Effector memory CD4-positive, alpha-beta T cell (primary cell): ENCODE results near the gene PLEKHM1.
"Not testable (repeated sequence)": the region's sequence is repeated elsewhere in the genome, so short reads cannot be mapped to it uniquely, and the experiment has no call there.

Source experiments
- DNase-seq, 3 donors: peaks; one replicate each; pipeline ENCODE4 v3.0.0-alpha.2; 2020
- H3K27ac ChIP-seq: 2 replicates; pipeline ENCODE4 v1.7.0; 2013; ENCODE audit warnings: mild to moderate bottlenecking, low read length, moderate library complexity; ENCODE audit not compliant: insufficient read depth, poor library complexity, severe bottlenecking
- H3K27me3 ChIP-seq: replicated peaks from 2 replicates; pipeline ENCODE4 v1.7.0; 2013; ENCODE audit warnings: mild to moderate bottlenecking, low read length; ENCODE audit not compliant: insufficient read depth, control insufficient read depth, poor library complexity, severe bottlenecking
- H3K36me3 ChIP-seq: 2 replicates; pipeline ENCODE4 v1.7.0; 2013; ENCODE audit warnings: mild to moderate bottlenecking, low read length, moderate library complexity; ENCODE audit not compliant: control insufficient read depth, insufficient read depth
- H3K4me1 ChIP-seq: 2 replicates; pipeline ENCODE4 v1.7.0; 2013; ENCODE audit warnings: low read length, mild to moderate bottlenecking; ENCODE audit not compliant: control insufficient read depth, insufficient read depth, poor library complexity, severe bottlenecking
- H3K4me3 ChIP-seq: 2 replicates; pipeline ENCODE4 v1.7.0; 2013; ENCODE audit warnings: low read length, low read depth, mild to moderate bottlenecking; ENCODE audit not compliant: insufficient read depth, poor library complexity, severe bottlenecking
- H3K9me3 ChIP-seq: 2 replicates; pipeline ENCODE4 v1.7.0; 2013; ENCODE audit warnings: mild to moderate bottlenecking, low read length, moderate library complexity; ENCODE audit not compliant: control insufficient read depth
- total RNA-seq, 3 donors: gene quantifications; one replicate each; lab custom pipeline; 2026; lab: John Stamatoyannopoulos, UW

Gene PLEKHM1
- total RNA-seq, result 66.9 to 78.7 (median 77.3) reads per million in 3 donors

DNA sequence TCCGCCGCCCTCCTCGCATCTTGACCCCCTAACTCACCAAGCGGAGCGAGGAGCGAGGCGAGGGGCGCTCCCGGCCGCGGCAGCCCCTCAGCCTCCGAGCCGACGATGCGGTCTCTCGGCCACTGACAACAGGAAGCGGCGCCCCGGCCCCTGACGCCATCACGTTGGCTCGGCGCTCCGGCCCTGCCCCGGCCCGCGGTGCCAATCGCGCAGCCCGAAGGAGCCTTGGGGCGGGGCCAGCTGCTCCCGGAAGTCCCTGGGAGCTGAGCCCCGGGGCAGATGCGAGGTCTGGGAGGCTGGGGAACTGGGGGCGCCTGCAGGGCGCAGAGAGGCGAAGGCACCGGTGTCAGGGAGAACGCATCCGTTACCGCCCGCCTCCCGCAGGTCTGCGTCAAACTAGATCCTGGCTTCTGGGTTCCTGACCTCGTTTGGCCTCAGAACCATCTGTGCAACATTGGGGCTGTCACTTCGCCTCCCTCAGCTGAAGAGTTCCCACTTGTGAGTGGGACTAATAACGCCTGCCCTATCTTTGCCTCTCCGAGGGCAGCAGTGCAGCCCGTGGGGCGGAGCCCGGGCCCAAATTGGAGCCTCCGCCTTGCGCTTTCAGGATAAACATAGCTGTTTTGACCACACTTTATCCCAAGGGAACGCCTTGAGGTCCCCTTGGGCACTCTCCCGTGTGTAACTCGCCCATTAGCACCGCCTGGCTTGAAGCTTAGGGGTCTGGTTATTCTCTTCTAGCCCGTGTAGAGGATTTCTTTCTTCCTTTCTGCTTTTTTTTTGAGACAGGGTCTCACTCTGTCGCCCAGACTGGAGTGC is at the start of gene PLEKHM1:
PLEKHM1 (minus strand) TSS at position 107 of the 819 bp plus-strand sequence. CDS start 8,237 bp downstream, outside the sequence.
- H3K4me1 ChIP-seq, H3K27me3 ChIP-seq, H3K36me3 ChIP-seq, H3K9me3 ChIP-seq: not testable (repeated sequence)
- peak; percentile 68 to 76 (median 75) for DNase-seq
- Histone ChIP-seq H3K27ac (peak within 1 kb of the TSS; percentile 65), H3K4me3 (peak within 1 kb of the TSS; percentile 55)

- not testable (repeated sequence) for H3K4me1 ChIP-seq, H3K36me3 ChIP-seq, H3K4me3 ChIP-seq, DNase-seq, H3K9me3 ChIP-seq, H3K27me3 ChIP-seq, H3K27ac ChIP-seq
Observed at GRCh38 chr17:45538168-45538567, 47.6 kb upstream of the PLEKHM1 start.

GRCh38 chr17:45506072-45506471 is 15.6 kb upstream of the PLEKHM1 start:
- not testable (repeated sequence) for H3K4me1 ChIP-seq, H3K4me3 ChIP-seq, H3K9me3 ChIP-seq, H3K36me3 ChIP-seq, DNase-seq, H3K27me3 ChIP-seq, H3K27ac ChIP-seq

DNA sequence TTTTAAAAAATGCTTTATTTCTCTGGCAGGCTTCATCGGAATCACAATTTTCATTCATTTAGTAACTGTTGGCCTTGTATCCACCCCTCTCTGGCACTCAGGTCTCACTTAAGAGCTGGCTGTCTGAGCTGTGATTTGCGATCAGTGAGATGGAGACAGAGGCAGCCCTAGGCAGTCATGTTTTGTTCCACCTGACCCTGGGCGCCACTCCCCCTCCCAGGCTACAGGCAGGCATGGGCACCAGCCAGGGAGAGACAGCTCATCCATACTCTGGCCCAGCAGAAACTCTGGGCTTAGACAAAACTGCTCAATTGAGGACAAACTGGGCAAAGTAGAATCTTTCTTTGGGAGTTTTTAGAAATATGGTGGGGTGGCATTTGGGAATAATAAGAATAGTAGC is 14.7 kb upstream of the PLEKHM1 start:
- not testable (repeated sequence) for H3K27me3 ChIP-seq, DNase-seq, H3K4me3 ChIP-seq, H3K27ac ChIP-seq, H3K4me1 ChIP-seq, H3K9me3 ChIP-seq, H3K36me3 ChIP-seq

- not testable (repeated sequence) for H3K4me3 ChIP-seq, H3K27me3 ChIP-seq, DNase-seq, H3K27ac ChIP-seq, H3K9me3 ChIP-seq, H3K36me3 ChIP-seq, H3K4me1 ChIP-seq
Observed at GRCh38 chr17:45501092-45501707, 10.7 kb upstream of the PLEKHM1 start.

DNA sequence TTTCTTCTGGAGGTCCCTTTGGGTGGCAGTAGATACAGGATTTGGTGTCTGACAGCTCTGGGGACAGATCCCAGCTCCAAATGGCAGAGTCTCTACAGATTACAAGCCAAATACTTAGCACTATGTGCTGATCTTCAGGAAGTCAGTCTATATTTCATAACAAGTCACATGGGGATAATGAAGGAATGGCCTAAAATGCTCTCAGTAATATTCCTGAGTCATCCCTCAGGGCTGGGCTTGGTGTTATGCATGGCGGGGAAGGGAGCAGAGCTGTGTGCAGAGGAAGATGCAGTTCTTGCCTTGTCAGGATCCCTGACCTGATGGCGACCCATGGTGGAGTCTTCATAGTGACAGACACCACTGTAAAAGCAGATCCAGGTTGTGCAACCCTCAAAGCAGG is 10.0 kb upstream of the PLEKHM1 start:
- not testable (repeated sequence) for DNase-seq

GRCh38 chr17:45499208-45499607 is 8.7 kb upstream of the PLEKHM1 start:
- not testable (repeated sequence) for H3K9me3 ChIP-seq, H3K4me3 ChIP-seq

More for the DNA sequence above, 10.0 kb upstream of the PLEKHM1 start:
- not testable (repeated sequence) for H3K4me1 ChIP-seq, H3K27ac ChIP-seq, H3K27me3 ChIP-seq, H3K9me3 ChIP-seq, H3K4me3 ChIP-seq, H3K36me3 ChIP-seq

GRCh38 chr17:45498377-45498776 is 7.9 kb upstream of the PLEKHM1 start:
- H3K36me3 ChIP-seq, H3K27ac ChIP-seq, DNase-seq, H3K9me3 ChIP-seq, H3K4me1 ChIP-seq, H3K4me3 ChIP-seq, H3K27me3 ChIP-seq: not testable (repeated sequence)

More at GRCh38 chr17:45499208-45499607, 8.7 kb upstream of the PLEKHM1 start:
- DNase-seq, H3K36me3 ChIP-seq, H3K4me1 ChIP-seq, H3K27me3 ChIP-seq, H3K27ac ChIP-seq: not testable (repeated sequence)

DNA sequence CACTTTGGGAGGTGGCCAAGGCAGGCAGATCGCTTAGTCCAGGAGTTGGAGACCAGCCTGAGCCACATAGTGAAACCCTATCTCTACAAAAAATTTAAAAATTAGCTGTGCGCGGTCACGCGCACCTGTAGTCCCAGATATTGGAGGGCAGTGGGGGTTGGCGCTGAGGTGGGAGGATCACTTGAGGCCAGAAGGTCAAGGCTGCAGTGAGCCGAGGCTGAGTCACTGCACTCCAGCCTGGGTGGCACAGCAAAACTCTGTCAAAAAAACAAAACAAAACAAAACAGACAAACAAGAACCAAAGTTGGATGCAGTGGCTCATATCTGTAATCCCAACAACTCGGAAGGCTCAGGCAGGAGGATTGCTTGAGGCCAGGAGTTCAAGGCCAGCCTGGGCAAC is 6.9 kb upstream of the PLEKHM1 start:
- H3K9me3 ChIP-seq, H3K27me3 ChIP-seq, DNase-seq, H3K4me1 ChIP-seq, H3K4me3 ChIP-seq, H3K27ac ChIP-seq, H3K36me3 ChIP-seq: not testable (repeated sequence)

DNA sequence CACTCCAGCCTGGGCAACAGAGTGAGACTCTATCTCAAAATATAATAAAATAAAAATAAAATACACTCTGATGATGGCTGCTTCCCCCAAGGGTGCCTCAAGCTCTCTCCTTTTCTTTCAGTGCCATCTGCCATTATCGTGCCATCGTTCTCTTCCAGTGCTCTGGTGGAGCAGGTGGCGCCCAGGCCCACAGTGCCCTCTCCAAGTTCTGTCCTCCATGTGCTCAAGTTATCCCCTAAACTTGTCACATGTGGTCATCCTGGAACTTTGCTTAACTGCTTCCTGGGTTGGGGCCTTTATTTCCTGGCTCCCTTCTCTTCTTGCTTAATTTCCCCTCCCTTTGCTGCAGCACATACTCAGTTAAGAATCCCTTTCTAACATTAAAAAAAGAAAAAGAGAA is 6.0 kb upstream of the PLEKHM1 start:
- not testable (repeated sequence) for H3K36me3 ChIP-seq, H3K9me3 ChIP-seq, H3K4me3 ChIP-seq, H3K4me1 ChIP-seq, H3K27ac ChIP-seq, DNase-seq, H3K27me3 ChIP-seq
